ENCODE results near the gene ZBTB7C. TPM values are rescaled to one million over a fixed set of nuclear protein-coding genes. Genes with fewer than 3 reads are reported as not detected.

The ZBTB7C gene
- total RNA-seq, 1 experiment from 2014 or later: 0.33 TPM

GRCh38 chr18:48035556-48035860 lies 373.7 kb downstream of the ZBTB7C start:
- H4K91ac ChIP-seq (ENCODE audit: insufficient read length, low read depth, low read length): no peak overlapping the region
- H3K79me2 ChIP-seq (ENCODE audit: insufficient read depth, low read length): no peaks in the 10 kb centered on the region
- no peak overlapping the region for H2BK12ac ChIP-seq (ENCODE audit: insufficient read length, low read depth, low read length)
- H3K27ac Mint-ChIP-seq: no peak overlapping the region
- H4K5ac ChIP-seq (ENCODE audit: insufficient read length, low read depth, low read length): no peak overlapping the region
- H3K9me3 ChIP-seq (ENCODE audit: control insufficient read depth, low read depth, low read length): no peaks in the 10 kb centered on the region
- no peak overlapping the region for H3K18ac ChIP-seq (ENCODE audit: insufficient read length, low read depth, low read length)
- TF ChIP-seq, protein P1, sequence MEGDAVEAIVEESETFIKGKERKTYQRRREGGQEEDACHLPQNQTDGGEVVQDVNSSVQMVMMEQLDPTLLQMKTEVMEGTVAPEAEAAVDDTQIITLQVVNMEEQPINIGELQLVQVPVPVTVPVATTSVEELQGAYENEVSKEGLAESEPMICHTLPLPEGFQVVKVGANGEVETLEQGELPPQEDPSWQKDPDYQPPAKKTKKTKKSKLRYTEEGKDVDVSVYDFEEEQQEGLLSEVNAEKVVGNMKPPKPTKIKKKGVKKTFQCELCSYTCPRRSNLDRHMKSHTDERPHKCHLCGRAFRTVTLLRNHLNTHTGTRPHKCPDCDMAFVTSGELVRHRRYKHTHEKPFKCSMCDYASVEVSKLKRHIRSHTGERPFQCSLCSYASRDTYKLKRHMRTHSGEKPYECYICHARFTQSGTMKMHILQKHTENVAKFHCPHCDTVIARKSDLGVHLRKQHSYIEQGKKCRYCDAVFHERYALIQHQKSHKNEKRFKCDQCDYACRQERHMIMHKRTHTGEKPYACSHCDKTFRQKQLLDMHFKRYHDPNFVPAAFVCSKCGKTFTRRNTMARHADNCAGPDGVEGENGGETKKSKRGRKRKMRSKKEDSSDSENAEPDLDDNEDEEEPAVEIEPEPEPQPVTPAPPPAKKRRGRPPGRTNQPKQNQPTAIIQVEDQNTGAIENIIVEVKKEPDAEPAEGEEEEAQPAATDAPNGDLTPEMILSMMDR (conservative IDR thresholded peaks at IDR 0.05): no peak
- no peaks in the 10 kb centered on the region for H3K27me3 ChIP-seq (ENCODE audit: insufficient read depth, low read length)
- no peak overlapping the region for H3K4ac ChIP-seq (ENCODE audit: low read depth, low read length)
- no peaks in the 10 kb centered on the region; the same call in 1 of the 2 replicates for H3K27me3 Mint-ChIP-seq (ENCODE audit: low read depth)
- H4K20me1 ChIP-seq (ENCODE audit: control insufficient read depth, insufficient read depth, insufficient read length): no peaks in the 10 kb centered on the region
- no peak overlapping the region for H4K8ac ChIP-seq (replicated peaks; ENCODE audit: insufficient read length, low read depth, low read length)
- no peak overlapping the region for H2BK120ac ChIP-seq (ENCODE audit: low read depth, low read length, poor library complexity, severe bottlenecking)
- no peak overlapping the region for H3K23ac ChIP-seq (ENCODE audit: insufficient read length, low read depth, low read length)
- H3K79me1 ChIP-seq (ENCODE audit: insufficient read depth, low read depth, low read length, poor library complexity, severe bottlenecking): no peaks in the 10 kb centered on the region
- H3K4me1 ChIP-seq (ENCODE audit: insufficient read depth, low read length): no peaks in the 10 kb centered on the region
- no CpG with 5 or more reads among the region's 3 CpGs for WGBS (ENCODE audit: extremely low coverage, insufficient read length, low lambda C conversion rate)
- H3K4me2 ChIP-seq (ENCODE audit: insufficient read depth, insufficient read length, low read length): no peak overlapping the region
- H3K36me3 Mint-ChIP-seq (ENCODE audit: insufficient read depth in 1 of 3, low read depth in 3 of 3): no peaks in the 10 kb centered on the region
- H3K9me3 Mint-ChIP-seq: no peaks in the 10 kb centered on the region
- no peak overlapping the region for H3T11ph ChIP-seq (ENCODE audit: low read length)
- no peak for DNase-seq
- H3K56ac ChIP-seq (ENCODE audit: insufficient read length, low read depth, low read length): no peak overlapping the region
- H3K27ac ChIP-seq (ENCODE audit: insufficient read length, low read depth, low read length): no peak overlapping the region
- no peak overlapping the region for H2AK5ac ChIP-seq (ENCODE audit: insufficient read length, low read length)
- H2AFZ ChIP-seq (ENCODE audit: low read length): no peak overlapping the region
- no peak overlapping the region for H2BK5ac ChIP-seq (ENCODE audit: insufficient read length, low read length)
- H2BK20ac ChIP-seq (ENCODE audit: low read depth, low read length, poor library complexity, severe bottlenecking): no peak overlapping the region
- no peak overlapping the region; the same call in 1 of the 2 replicates for H3K14ac ChIP-seq (ENCODE audit: insufficient read depth, low read length)
- H3K4me1 Mint-ChIP-seq: peaks cover 13 to 14% of the 10 kb centered on the region in 2 experiments
- no peak overlapping the region for H3K9ac ChIP-seq (ENCODE audit: extremely low read depth, insufficient read length, low read length)
- no peak overlapping the region for H2BK15ac ChIP-seq (ENCODE audit: low read depth, low read length)
- H3K4me3 Mint-ChIP-seq: no peak overlapping the region
- no peaks in the 10 kb centered on the region for H3K23me2 ChIP-seq (ENCODE audit: insufficient read length, low read depth, low read length, poor library complexity, severe bottlenecking)

All from H9 (cell line).